BE2C (cell line): ENCODE measurements around the gene PCNX4.

Source experiments
- DNase-seq: peaks from one replicate; pipeline ENCODE4 v3.0.0-alpha.2; 2020
- H3K27me3 ChIP-seq: fragments of 250-450 bp; sonication (Bioruptor Pico); 2 replicates; pipeline ENCODE4 v1.5.1; 2020; ENCODE audit warnings: mild to moderate bottlenecking
- H3K36me3 ChIP-seq: fragments of 250-450 bp; sonication (Bioruptor Pico); 2 replicates; pipeline ENCODE4 v1.5.1; 2020; ENCODE audit warnings: mild to moderate bottlenecking
- H3K4me1 ChIP-seq: fragments of 250-450 bp; sonication (Bioruptor Pico); 2 replicates; pipeline ENCODE4 v1.5.1; 2020
- H3K4me3 ChIP-seq: 2 replicates; pipeline ENCODE4 v1.5.1; 2011; ENCODE audit warnings: low read depth, low read length
- H3K9me3 ChIP-seq: fragments of 250-450 bp; sonication (Bioruptor Pico); 2 replicates; pipeline ENCODE4 v1.5.1; 2020
- CTCF ChIP-seq: IDR thresholded peaks from 2 replicates; pipeline ENCODE4 v1.5.1; 2012; ENCODE audit warnings: mild to moderate bottlenecking, low read depth, low read length

The PCNX4 gene

DNA sequence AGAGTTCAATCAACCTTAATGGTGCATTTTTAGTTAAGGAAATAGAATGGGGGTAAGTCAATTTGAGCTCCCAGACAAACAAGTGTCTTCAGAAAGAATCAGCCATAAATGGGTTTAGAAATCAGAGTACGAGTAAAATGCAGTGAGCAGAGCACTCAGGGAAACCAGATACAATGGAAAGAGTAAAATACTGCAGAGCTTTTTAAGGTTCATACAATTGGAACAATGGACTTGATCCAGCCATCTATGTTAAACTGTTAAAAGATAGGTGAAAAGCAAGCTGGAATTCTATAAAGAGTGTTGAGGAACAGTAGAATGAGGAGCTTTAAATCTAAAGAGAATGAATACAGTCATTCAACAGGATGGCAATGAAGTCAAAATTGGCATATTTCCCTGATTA is 23.8 kb upstream of the PCNX4 start:
- Histone ChIP-seq H3K36me3 (no peaks in the 10 kb centered on the region), H3K27me3 (peaks cover 2% of the 10 kb centered on the region; the same call in 1 of the 2 replicates), H3K4me3 (no peak overlapping the region), H3K4me1 (no peaks in the 10 kb centered on the region), H3K9me3 (no peaks in the 10 kb centered on the region)
- TF ChIP-seq CTCF: no peak
- DNase-seq: no peak

DNA sequence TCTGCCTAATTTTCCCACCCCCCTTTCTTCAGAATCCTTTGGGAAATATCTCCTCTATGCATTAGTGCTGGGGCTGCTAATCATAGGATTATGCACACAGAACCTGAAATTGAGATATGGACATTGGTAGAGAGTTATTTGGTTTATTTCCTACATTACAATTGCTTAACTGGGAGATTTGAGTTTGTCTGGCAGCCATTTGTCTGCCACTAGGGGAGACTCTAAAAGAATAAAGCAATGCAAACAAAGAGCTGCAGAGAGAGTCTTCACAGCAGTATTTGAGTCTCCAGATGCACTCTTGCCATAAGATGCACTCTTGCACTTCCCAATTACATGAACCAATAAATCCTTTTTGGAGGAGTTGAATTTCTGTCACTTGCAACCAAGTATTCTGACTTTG is 12.0 kb upstream of the PCNX4 start:
- TF ChIP-seq CTCF: peak; percentile 33; the same call in 1 of the 2 replicates
- no peak for DNase-seq
- Histone ChIP-seq H3K27me3 (no peaks in the 10 kb centered on the region), H3K9me3 (no peaks in the 10 kb centered on the region), H3K36me3 (no peaks in the 10 kb centered on the region), H3K4me3 (no peak overlapping the region), H3K4me1 (no peaks in the 10 kb centered on the region)

DNA sequence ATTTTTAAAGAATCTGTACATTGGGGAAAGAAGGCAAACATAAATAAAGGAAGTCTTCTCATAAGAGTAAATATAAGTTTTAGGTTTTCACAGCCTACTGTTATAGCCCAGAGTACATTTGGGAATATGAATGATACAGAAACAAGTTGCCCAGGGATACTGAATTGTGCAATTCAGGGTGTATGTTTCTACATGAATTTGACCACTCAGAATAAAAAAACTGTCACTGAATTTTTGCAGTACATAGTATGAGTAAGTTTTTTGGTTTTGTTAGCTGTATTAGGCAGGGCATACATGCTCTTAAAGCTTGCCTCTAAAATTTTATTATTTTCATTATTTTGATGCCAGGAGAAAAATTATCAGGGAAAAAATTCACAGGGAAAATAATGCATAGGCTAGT is 6.6 kb upstream of the PCNX4 start:
- Histone ChIP-seq H3K36me3 (no peaks in the 10 kb centered on the region), H3K9me3 (no peaks in the 10 kb centered on the region), H3K4me3 (no peak overlapping the region), H3K4me1 (peaks cover 14% of the 10 kb centered on the region), H3K27me3 (no peaks in the 10 kb centered on the region)
- DNase-seq: no peak
- TF ChIP-seq CTCF: no peak

GRCh38 chr14:60085693-60086092 is 6.0 kb upstream of the PCNX4 start:
- Histone ChIP-seq H3K4me3 (no peak overlapping the region), H3K9me3 (no peaks in the 10 kb centered on the region), H3K36me3 (no peaks in the 10 kb centered on the region), H3K27me3 (no peaks in the 10 kb centered on the region), H3K4me1 (peaks cover 18% of the 10 kb centered on the region)
- no peak for TF ChIP-seq CTCF
- DNase-seq: no peak

GRCh38 chr14:60087668-60088067 is 4.1 kb upstream of the PCNX4 start:
- TF ChIP-seq CTCF: no peak
- no peaks in the 10 kb centered on the region for H3K27me3 ChIP-seq
- DNase-seq: peak; percentile 36
- peaks cover 18% of the 10 kb centered on the region for H3K4me1 ChIP-seq
- H3K4me3 ChIP-seq: peak overlapping the region; percentile 24; the same call in 1 of the 2 replicates
- H3K9me3 ChIP-seq: no peaks in the 10 kb centered on the region
- no peaks in the 10 kb centered on the region for H3K36me3 ChIP-seq

DNA sequence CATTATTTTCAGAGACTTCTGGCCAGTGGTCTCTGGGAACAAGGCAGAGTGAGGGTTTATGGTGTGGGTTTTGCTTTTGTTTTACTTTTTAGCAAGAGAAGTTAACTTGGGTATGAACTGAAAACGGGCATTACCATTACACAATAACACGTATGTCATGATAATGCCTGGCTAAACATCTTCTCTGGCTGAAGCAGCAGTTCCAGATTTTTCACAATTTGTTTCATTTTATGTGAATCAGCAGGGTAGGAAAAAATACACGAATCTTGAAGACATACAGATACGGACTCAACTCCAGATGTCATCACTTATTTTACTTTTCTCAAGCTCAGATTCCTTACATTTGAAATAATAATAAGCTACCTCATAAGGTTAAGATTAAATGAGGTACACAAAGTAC is 2.5 kb upstream of the PCNX4 start:
- H3K4me3 ChIP-seq: no peak overlapping the region
- H3K36me3 ChIP-seq: no peaks in the 10 kb centered on the region
- no peaks in the 10 kb centered on the region for H3K9me3 ChIP-seq

More for the DNA sequence above, 2.5 kb upstream of the PCNX4 start:
- peaks cover 18% of the 10 kb centered on the region for H3K4me1 ChIP-seq
- H3K27me3 ChIP-seq: no peaks in the 10 kb centered on the region
- no peak for DNase-seq
- TF ChIP-seq CTCF: no peak
